ENCODE measurements around the gene PAGE4.
A peak's percentile ranks its signal among the peaks of the same experiment; 100 is the strongest.

PAGE4 gene, protein sequence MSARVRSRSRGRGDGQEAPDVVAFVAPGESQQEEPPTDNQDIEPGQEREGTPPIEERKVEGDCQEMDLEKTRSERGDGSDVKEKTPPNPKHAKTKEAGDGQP

DNA sequence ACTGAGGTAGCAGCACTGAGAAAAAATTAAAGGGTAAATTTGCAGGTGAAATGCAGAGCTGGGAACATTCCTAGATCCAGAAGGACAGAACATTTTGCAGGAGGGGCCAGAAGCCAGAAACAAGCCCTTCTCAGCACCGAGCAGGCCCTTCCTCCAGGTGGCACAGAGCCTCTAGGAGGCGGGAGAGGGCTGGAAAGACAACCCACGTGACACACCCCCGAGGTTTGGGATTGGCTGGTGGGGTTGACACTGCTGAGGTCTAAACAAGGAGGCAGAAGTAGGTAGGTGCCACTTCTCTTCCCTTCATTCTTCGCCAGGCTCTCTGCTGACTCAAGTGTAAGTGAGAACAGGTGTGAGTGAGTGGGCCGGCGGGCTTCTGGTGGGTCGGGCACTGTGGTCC, at the start of gene PAGE4:
TSS of gene PAGE4 (plus strand) at position 288 of the 400 bp plus-strand sequence. CDS start 1,126 bp downstream, outside the sequence.
- DNase-seq, result no peak

- no peak for DNase-seq
Observed at GRCh38 chrX:49784747-49785280, 44.3 kb upstream of the PAGE4 start.

DNA sequence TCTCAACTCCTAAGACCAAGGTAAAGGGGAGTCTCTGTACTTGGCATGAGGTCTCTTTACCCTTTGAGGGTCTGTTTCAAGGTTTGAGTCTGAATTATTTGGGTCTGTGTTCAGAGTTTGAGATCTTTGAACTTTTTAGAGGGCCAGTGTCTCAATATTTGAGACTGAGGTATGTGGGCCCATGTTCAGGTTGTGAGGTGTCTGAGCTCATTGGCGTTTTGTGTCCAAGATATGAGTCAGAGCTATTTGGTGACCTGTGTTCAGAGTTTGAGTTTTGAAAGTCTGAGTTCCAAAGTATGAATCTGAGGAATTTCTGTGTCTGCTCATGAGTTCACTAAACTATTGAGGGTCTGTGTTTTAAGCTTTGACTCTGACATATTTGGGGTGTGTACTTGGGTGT, 36.7 kb upstream of the PAGE4 start:
- DNase-seq, result no peak

DNA sequence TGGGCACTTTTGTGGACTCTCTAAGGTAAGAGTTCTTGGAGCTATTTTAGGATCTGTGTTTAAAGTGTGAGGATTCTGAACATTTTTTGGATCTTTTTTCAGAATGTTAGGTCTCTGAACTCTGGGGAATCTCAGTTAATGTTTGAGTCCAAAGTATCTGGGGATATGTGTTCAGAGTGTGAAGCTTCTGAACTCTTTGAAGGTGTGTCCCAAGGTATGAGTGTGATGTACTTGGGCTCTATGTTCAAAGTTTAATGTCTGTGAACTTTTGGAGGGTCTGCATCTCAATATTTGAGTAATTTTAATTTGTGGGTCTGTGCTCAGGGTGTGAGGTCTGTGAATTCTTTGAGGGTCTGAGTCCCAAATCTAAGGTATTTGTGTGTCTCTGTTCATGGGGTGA, 35.4 kb upstream of the PAGE4 start:
- no peak for DNase-seq

DNA sequence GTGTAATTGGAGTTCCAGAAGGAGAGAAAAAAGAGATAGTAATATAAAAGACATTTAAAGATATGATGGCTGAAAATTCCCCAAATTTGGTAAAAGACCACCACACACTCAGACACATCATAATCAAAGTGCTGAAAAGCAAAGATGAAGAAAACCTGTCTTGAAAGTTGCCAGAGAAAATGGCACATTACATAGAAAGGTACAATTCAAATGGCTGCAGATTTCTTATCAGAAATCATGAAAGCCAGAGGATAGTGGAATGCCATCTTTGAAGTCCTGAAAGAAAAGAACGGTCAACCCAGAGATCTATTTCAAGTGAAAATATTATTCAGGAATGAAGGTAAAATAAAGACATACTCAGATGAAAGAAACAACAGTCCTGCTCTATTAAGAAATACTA, 29.3 kb upstream of the PAGE4 start:
- DNase-seq, result no peak

GRCh38 chrX:49809891-49810632, 19.0 kb upstream of the PAGE4 start:
- DNase-seq, result no peak

- no peak for DNase-seq
Observed at GRCh38 chrX:49812177-49812576, 16.9 kb upstream of the PAGE4 start.

GRCh38 chrX:49816435-49816834, 12.7 kb upstream of the PAGE4 start:
- no peak for DNase-seq

GRCh38 chrX:49838374-49838773, 9.3 kb downstream of the PAGE4 start:
- DNase-seq, result peak; percentile 3

DNA sequence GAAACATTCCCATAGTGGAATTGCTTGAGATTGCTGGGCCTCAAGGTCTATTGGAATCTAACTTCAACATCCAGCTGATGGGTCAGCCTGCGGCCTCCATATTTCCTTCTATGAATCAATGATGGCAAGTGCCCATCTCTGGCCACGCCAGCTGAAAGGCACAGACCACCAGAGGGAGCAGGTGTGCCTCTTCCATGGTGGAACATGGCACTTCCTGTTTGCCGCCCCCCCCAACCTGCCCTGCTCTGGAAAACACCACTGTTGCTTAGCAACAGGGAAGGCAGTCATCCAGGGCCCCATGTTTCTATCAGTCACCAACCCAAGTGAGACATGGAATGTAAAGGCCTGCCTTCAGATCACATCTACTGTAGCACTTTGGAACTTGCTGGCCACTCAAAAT, 11.6 kb downstream of the PAGE4 start:
- peak; percentile 57 for DNase-seq

- no peak for DNase-seq
Observed at GRCh38 chrX:49842621-49843020, 13.5 kb downstream of the PAGE4 start.

GRCh38 chrX:49844611-49845010, 15.5 kb downstream of the PAGE4 start:
- no peak for DNase-seq

GRCh38 chrX:49845701-49846403, 16.7 kb downstream of the PAGE4 start:
- no peak for DNase-seq

DNA sequence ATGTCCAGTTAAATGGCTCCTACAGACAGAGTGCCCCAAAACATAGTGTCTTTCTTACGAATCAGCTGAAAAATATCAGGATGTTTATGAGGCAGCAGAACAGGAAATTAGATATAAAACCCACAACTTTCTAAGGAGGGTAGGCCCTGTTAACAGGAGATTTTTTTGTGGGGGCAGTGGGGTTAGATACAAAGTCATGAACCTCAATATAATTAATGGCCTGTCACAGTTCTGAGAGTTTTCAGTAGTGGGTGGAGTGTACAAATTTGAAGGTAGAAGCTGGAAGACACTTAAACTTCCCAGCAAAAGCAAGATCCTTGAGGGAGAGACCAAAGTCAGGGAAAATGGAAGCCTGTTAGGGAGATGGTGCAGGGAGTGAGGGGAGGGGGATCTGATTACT, 17.4 kb downstream of the PAGE4 start:
- DNase-seq, result no peak

GRCh38 chrX:49848275-49848674, 19.2 kb downstream of the PAGE4 start:
- no peak for DNase-seq

DNA sequence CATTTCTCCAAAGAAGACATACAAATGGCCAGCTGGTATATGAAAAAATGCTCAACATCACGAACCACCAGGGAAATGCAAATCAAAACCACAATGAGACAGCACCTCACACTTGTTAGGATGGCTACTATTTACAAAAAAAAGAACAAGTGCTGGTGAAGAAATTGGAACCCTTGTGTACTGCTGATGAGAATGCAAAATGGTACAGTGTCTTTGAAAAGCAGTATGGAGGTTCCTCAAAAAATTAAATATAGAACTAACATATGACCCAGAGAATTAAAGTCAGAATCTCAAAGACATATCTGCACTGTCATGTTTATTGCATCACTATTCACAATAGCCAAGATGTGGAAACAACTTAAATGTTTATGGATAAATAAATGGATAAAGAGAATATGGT, 20.9 kb downstream of the PAGE4 start:
- no peak for DNase-seq

DNA sequence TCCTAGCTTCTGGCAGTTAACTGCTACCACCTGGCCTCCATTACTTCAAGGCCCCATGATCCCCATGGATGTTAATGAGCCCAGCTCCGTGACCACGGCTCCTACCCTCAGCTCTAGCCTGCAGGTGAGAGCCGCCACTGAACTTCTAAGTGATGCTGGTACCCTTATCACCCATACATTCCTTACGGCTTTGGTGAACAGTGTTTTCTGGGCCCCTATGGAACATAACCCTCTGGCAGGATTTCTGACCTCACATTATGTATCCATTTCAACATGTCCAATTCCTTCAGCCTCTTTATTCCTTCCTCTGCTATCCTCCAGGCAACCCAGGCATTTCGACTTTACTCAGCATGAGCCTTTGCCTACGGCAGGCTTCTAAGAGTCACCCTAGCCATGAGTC, 24.6 kb downstream of the PAGE4 start:
- DNase-seq, result no peak

- no peak for DNase-seq
Observed at GRCh38 chrX:49856819-49857218, 27.7 kb downstream of the PAGE4 start.

DNA sequence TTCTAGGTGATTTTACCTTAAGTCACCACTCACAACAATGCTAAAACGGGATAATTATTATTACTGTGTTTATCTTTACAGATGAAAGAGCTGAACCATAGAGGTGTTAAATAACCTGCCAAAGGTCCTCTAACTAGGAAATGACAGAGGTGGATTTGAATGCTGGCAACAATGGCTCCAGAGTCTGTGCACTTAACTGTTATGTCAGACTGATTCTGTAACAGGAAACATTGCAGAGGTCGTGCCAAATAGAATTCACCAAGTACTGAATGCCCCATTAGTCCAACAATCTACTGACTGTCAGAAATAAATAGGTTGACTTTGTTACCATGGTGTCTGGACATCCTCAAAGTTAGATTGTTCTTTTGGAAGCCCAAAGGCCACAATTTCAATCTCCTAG, 29.2 kb downstream of the PAGE4 start:
- no peak for DNase-seq

- no peak for DNase-seq
Observed at GRCh38 chrX:49859491-49859890, 30.4 kb downstream of the PAGE4 start.

GRCh38 chrX:49860867-49861535, 31.9 kb downstream of the PAGE4 start:
- no peak for DNase-seq

- no peak for DNase-seq
Observed at GRCh38 chrX:49862093-49862492, 33.0 kb downstream of the PAGE4 start.

GRCh38 chrX:49868739-49869138, 39.6 kb downstream of the PAGE4 start:
- DNase-seq, result no peak

DNA sequence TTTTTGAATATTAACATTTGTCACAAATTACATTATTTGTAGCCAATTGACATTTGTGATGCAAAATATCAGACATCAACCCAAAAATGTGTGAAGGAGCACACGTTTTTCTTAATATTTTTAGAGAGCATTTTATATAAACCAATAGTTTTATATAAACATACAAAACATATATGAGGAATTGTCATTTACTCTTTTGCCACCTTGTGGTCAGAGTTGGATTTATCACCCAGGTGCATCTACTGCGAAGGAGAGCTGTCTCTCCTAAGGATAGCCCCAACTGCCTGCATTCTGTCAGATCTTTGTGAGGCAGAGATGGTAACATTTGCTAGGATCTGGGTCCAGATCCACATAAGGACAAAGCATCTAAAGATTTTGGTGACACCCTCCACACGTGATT, 47.6 kb downstream of the PAGE4 start:
- DNase-seq, result peak; percentile 12

Measured in EL (cell line).